Measurements from ENCODE around the gene ANHX.

DNA sequence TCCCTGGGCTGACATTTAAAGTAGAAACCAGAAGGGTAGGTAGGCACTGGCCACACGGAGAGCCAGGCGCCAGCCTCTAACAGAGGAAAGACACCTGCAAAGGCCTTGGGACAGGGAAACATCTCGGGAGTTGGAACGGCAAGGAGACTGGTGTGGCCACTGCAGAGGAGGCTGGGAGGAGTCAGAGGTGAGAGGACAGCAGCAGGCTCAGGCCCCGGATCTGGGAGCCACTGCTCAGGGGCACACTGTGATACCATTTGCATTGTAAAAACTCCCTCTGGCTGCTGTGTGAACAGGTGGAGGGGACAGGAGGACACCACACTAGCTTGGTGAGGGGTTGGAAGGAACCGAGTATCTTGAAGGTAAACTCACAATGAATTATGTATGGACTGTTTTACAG is 2.7 kb downstream of the ANHX start:
- TF ChIP-seq, protein P1, sequence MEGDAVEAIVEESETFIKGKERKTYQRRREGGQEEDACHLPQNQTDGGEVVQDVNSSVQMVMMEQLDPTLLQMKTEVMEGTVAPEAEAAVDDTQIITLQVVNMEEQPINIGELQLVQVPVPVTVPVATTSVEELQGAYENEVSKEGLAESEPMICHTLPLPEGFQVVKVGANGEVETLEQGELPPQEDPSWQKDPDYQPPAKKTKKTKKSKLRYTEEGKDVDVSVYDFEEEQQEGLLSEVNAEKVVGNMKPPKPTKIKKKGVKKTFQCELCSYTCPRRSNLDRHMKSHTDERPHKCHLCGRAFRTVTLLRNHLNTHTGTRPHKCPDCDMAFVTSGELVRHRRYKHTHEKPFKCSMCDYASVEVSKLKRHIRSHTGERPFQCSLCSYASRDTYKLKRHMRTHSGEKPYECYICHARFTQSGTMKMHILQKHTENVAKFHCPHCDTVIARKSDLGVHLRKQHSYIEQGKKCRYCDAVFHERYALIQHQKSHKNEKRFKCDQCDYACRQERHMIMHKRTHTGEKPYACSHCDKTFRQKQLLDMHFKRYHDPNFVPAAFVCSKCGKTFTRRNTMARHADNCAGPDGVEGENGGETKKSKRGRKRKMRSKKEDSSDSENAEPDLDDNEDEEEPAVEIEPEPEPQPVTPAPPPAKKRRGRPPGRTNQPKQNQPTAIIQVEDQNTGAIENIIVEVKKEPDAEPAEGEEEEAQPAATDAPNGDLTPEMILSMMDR (conservative IDR thresholded peaks at IDR 0.05; ENCODE audit: low read depth, low read length), result no peak
- TF ChIP-seq EZH2 (IDR thresholded peaks at IDR 0.05; ENCODE audit: low read length, unreplicated experiment), result no peak
